HUES6 (cell line): Measurements from ENCODE around the gene CEP41.
"Not testable (repeated sequence)": the region's sequence is repeated elsewhere in the genome, so short reads cannot be mapped to it uniquely, and the experiment has no call there.

Experiments used
- H3K27ac ChIP-seq: 2 replicates; pipeline ENCODE4 v1.7.0; 2013; ENCODE audit warnings: low read depth, mild to moderate bottlenecking, low read length, inconsistent platforms
- H3K27me3 ChIP-seq: 2 replicates; pipeline ENCODE4 v1.6.1; 2013; ENCODE audit warnings: low read length; ENCODE audit not compliant: control insufficient read depth, insufficient read depth
- H3K36me3 ChIP-seq: 2 replicates; pipeline ENCODE4 v1.6.1; 2013; ENCODE audit warnings: low read length; ENCODE audit not compliant: control insufficient read depth, insufficient read depth
- H3K4me1 ChIP-seq: 2 replicates; pipeline ENCODE4 v1.6.1; 2013; ENCODE audit warnings: low read length; ENCODE audit not compliant: control insufficient read depth, insufficient read depth
- H3K4me3 ChIP-seq: 2 replicates; pipeline ENCODE4 v1.5.1; 2013; ENCODE audit warnings: low read depth, low read length
- H3K9ac ChIP-seq: one replicate; pipeline ENCODE4 v1.6.1; 2013; ENCODE audit warnings: mild to moderate bottlenecking, low read length
- H3K9me3 ChIP-seq: 2 replicates; pipeline ENCODE4 v1.6.1; 2013; ENCODE audit warnings: low read depth, low read length; ENCODE audit not compliant: control insufficient read depth, insufficient read depth

CEP41 gene

DNA sequence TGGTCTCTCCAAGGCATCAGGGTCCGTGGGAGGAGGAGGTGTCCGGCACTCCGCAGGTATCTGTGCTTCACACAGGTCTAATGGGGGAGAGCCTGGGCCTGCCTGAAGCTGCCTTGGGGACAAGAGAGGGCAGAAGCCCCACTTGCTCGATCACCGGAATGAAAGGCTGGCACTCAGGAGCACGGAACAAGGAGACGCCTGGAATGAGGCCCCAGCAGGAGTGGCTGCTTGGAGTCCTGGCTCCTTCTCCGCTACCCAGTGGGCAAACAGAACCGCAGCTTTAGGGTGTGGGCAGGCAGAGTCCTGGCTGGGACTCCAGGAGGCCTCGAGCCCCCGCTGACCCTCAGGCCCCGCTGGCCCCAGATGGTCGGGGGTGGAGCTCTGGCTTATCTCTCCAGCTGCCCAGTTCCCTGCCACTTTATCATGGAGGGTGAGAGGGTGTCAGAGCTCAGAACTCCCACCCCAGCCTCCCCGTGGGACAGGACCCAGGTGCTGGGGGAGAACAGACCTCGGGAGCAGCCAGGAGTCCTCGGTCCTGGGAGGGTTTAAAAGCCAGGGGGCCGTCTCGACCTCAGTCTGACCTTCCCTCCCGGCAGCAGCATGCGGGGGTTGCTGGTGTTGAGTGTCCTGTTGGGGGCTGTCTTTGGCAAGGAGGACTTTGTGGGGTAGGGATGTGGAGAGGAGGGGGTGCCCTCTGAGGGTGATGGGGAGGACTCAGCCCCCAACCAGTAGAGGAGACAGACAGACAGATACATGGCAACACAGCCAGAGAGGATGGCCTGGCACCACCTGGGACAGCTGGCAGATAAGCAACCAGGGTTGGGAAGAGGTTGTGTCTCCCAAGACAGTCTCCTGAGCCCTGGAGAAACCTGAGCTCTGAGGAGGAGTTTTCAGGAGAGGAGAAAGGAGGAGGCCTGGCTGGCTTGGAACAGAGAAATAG is 60.6 kb downstream of the CEP41 start, which contains the start of gene CPA1:
Gene CPA1 (plus strand): TSS at position 574 of the 940 bp plus-strand sequence. CDS start 27 bp downstream, at position 601.
- Histone ChIP-seq H3K27ac (no peak within 1 kb of the TSS), H3K9ac (peak within 1 kb of the TSS; percentile 43), H3K4me3 (no peak within 1 kb of the TSS), H3K4me1 (peaks cover 10% of the 10 kb centered on the region; the same call in 1 of the 2 replicates), H3K27me3 (no peaks in the 10 kb centered on the region), H3K36me3 (no peaks in the 10 kb centered on the region), H3K9me3 (peaks cover 20% of the 10 kb centered on the region)

DNA sequence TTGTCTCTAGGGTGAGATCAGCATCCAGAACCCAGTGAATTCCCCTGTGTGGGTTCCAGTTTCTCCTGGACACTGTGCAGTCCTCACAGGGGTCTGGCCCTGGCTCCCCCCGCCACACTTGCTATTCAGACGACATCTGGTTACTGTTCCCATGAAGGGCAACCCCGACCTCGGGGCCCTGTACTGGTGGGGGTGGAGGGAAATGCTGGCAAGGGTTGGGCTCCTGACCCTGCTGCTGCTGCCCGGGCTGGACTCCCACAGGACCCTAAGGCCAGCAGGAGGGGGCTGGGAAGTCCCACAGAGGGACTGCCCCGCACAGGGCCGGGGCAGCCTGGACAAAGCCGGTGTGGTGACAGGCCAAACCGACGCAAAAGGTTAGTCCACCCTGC is 61.3 kb downstream of the CEP41 start:
- H3K9me3 ChIP-seq, result peaks cover 23% of the 10 kb centered on the region
- no peaks in the 10 kb centered on the region for H3K36me3 ChIP-seq
- H3K27ac ChIP-seq, result no peak overlapping the region
- peaks cover 10% of the 10 kb centered on the region; the same call in 1 of the 2 replicates for H3K4me1 ChIP-seq
- no peaks in the 10 kb centered on the region for H3K27me3 ChIP-seq
- H3K9ac ChIP-seq, result peak overlapping the region; percentile 43
- no peak overlapping the region for H3K4me3 ChIP-seq

DNA sequence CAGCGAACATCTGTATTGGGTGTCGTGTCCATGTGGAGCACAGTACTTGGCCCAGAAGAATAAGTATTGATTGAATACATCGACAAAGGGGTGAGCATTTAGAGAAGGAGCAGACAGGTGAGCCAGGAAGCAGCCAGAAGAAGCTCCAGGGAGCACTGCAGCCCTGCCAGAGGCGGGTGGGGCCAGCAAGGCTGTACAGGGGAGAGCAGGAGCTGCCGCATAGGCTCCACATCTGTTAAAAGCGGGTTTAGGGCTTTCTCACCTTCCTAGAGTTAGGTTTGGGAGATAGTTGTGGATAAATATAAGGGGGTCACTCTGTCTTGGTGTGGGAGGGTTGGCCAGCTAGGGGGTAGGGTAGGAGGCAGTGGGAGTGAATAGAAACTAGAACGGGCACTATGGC is 61.8 kb downstream of the CEP41 start:
- no peak overlapping the region for H3K9ac ChIP-seq
- no peak overlapping the region for H3K4me3 ChIP-seq
- H3K36me3 ChIP-seq, result no peaks in the 10 kb centered on the region
- no peaks in the 10 kb centered on the region for H3K27me3 ChIP-seq
- H3K4me1 ChIP-seq, result peaks cover 14% of the 10 kb centered on the region; the same call in 1 of the 2 replicates
- H3K27ac ChIP-seq, result no peak overlapping the region
- peaks cover 23% of the 10 kb centered on the region for H3K9me3 ChIP-seq

DNA sequence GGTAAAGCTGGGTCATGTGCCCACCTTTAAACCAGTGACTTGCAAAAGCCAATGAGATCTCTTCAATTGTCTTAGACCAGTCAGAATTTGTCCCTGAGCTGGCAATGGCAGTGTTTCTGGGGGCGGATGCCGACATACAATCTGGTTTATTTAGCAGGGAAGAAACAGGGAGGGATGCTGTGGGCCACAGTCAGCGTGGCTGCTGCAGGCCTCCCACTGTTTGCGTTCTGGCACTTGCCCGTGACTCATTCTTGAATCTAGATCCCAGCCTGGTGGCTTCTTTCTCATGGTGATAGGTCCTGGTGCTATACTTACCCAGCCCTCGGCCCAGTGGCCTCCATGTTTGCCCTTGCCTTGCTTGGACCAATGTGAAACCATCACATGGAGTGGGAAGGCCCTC is 63.6 kb downstream of the CEP41 start:
- H3K36me3 ChIP-seq, result no peaks in the 10 kb centered on the region
- H3K4me1 ChIP-seq, result peaks cover 30% of the 10 kb centered on the region; the same call in 1 of the 2 replicates
- peaks cover 23% of the 10 kb centered on the region for H3K9me3 ChIP-seq
- H3K27ac ChIP-seq, result no peak overlapping the region
- no peaks in the 10 kb centered on the region for H3K27me3 ChIP-seq
- H3K9ac ChIP-seq, result no peak overlapping the region
- H3K4me3 ChIP-seq, result no peak overlapping the region

DNA sequence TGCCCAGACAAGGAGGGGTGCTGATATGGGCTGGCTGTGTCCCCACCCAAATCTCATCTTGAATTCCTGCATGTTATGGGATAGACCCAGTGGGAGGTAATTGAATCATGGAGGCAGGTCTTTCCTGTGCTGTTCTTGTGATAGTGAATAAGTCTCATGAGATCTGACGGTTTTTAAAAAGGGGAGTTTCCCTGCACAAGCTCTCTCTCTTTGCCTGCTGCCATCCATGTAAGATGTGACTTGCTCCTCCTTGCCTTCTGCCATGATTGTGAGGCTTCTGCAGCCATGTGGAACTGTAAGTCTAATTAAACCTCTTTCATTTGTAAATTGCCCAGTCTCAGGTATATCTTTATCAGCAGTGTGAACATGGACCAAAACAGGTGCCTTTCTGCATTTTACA is 64.4 kb downstream of the CEP41 start:
- H3K4me3 ChIP-seq, H3K36me3 ChIP-seq, H3K27ac ChIP-seq, H3K27me3 ChIP-seq, H3K9ac ChIP-seq: not testable (repeated sequence)
- Histone ChIP-seq H3K4me1 (peaks cover 30% of the 10 kb centered on the region; the same call in 1 of the 2 replicates), H3K9me3 (peaks cover 27% of the 10 kb centered on the region)

DNA sequence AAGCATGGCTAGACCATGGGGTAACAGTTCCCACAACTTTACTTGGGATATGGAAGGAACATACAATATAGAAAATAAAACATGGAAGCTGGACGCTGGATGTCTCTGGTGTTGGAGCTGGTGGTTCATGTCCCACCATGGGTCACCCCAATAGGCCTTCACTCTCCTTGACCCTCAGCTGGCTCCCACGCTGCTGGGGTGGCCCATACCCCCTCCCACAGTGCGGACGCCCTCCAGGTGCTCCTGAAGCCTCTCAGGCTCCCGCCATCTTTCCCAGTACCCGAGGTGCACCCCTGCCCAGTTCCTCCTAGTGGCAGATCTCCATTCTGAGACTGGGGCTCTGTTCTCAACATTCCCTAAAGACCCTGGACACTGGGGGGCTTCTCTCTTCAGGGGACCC is 66.3 kb downstream of the CEP41 start:
- H3K9ac ChIP-seq, result peak overlapping the region; percentile 73
- peaks cover 27% of the 10 kb centered on the region; the same call in 1 of the 2 replicates for H3K4me1 ChIP-seq
- no peaks in the 10 kb centered on the region for H3K36me3 ChIP-seq
- no peak overlapping the region for H3K4me3 ChIP-seq
- H3K27me3 ChIP-seq, result no peaks in the 10 kb centered on the region
- peak overlapping the region; percentile 90; the same call in 1 of the 2 replicates for H3K27ac ChIP-seq
- H3K9me3 ChIP-seq, result peaks cover 27% of the 10 kb centered on the region

DNA sequence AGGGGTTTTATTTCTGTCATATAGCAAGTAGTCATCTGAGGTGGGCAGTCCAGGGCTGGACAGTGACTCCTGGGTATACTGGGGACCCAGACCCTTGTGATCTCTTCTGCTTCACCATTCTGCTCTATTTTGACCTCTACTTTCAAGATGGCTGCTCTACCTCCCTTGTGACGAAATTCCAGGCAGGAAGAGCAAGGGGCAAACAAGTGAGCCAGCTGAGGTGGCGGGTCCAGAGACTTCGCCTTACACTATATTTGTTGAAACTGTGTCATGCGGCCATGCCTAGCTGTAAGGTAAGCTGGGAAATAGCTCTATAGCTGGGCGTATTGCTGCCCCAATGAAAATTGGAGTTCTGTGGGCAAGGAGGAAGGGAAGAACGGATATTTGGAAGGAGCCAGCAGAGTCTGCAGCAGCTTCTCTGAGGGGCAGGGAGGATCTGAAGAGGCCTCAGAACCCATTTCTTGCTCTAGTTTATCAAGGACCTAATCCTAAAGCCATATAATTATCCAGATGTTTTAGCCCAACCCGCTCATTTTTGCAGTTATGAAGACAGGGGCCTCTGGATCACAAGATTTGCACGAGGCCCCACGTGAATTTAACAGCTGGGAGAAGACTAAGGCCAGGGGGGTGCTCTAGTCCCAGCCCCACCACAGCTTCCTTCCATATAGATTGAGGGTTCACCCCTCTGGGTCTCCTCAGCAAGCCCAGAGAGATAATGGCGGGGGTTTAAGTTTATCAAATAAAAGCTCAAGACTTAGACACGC is 68.2 kb downstream of the CEP41 start:
- peaks cover 27% of the 10 kb centered on the region for H3K9me3 ChIP-seq
- H3K4me3 ChIP-seq, result no peak overlapping the region
- H3K27me3 ChIP-seq, result no peaks in the 10 kb centered on the region
- H3K4me1 ChIP-seq, result peaks cover 39% of the 10 kb centered on the region; the same call in 1 of the 2 replicates
- H3K9ac ChIP-seq, result peak overlapping the region; percentile 73
- peak overlapping the region; percentile 90; the same call in 1 of the 2 replicates for H3K27ac ChIP-seq
- H3K36me3 ChIP-seq, result no peaks in the 10 kb centered on the region

DNA sequence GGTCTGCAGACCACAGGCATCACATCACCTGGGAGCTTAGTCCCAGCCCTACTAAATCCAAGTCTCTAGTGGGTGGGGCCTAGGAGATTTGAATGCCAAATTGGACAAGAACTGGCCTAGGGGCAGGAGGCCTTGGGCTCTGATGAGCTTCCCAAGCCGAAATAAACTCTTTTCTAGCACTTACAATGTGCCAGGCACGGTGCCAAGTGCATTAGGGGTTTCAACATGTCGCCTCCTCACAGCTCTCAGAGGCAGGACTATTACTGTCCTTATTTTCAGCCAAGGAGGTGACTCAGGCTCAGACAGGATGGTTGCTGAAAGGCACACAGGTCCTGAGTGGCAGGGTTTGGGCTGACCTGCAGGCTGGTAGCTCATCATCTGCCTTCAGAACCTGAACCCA is 69.8 kb downstream of the CEP41 start:
- no peak overlapping the region for H3K9ac ChIP-seq
- H3K4me1 ChIP-seq, result peaks cover 42% of the 10 kb centered on the region
- H3K4me3 ChIP-seq, result no peak overlapping the region
- no peak overlapping the region for H3K27ac ChIP-seq
- no peaks in the 10 kb centered on the region for H3K27me3 ChIP-seq
- peaks cover 14% of the 10 kb centered on the region for H3K9me3 ChIP-seq
- H3K36me3 ChIP-seq, result no peaks in the 10 kb centered on the region

DNA sequence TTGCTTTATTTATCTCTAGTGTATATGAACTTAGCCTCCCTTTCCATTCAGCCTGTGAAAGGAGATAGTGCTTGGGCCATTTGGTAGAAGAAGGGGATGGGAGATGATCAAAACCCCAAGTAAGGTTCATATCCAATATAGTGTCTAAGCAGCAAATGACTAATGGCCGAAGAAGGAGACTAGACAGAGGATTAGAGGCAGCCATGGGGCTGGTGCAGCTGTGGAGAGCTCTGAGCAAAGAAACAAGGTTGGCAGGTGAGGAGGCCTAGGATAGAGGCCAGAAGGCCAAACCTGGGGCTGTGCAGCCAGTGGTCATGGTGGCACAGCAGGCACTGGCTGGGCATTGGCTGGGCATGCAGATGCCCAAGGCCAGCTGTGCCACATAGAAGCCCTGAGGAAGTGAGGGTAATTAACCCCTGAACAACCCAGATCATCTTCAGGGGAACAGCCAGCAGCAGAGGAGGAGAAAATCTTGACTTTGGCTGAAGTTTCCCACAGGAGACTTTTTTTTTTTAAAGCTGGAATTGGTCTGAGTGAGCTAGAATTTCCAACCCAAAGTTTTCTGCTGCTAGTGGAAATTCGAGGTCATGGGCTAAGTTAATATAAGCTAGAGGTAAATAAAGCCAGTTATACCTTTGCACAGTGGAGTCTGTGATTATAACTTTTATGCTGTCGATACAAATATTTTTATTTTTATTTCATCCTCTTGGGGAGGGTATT is 70.8 kb downstream of the CEP41 start:
- Histone ChIP-seq H3K9me3 (peaks cover 5% of the 10 kb centered on the region), H3K27ac (no peak overlapping the region), H3K27me3 (no peaks in the 10 kb centered on the region), H3K36me3 (no peaks in the 10 kb centered on the region), H3K4me3 (no peak overlapping the region), H3K4me1 (peaks cover 52% of the 10 kb centered on the region), H3K9ac (no peak overlapping the region)

DNA sequence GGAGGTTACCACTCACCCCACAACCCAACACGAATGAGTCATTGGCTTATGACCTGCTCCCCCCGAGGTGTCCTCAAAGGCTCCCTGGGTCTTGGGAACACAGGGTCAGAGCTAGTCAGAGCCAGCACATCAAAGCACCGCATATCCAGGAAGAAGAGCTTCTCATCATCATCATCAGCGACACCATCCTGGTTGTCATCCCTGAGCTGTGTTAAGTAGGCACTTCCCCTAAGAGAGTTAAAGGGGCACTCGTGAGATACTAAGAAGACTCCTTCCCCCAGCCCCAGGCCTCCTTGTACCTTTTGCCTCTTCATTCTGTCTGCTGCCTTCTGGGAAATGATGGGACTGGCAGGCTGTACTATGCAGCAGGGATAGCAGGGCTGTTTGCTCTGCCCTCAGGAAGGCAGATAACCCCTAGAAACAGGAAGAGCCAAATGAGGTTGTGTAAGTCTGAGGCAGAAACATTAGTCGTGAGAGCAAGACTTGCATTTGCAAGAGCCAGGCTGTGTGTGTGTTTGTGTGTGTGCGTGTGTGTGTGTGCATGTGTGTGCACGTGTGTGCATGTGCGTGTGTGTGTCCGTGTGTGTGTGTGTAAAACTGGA is 71.6 kb downstream of the CEP41 start:
- no peaks in the 10 kb centered on the region for H3K27me3 ChIP-seq
- H3K4me1 ChIP-seq, result peaks cover 51% of the 10 kb centered on the region
- H3K4me3 ChIP-seq, result no peak overlapping the region
- H3K9me3 ChIP-seq, result peaks cover 4% of the 10 kb centered on the region; the same call in 1 of the 2 replicates
- H3K9ac ChIP-seq, result no peak overlapping the region
- no peaks in the 10 kb centered on the region for H3K36me3 ChIP-seq
- no peak overlapping the region for H3K27ac ChIP-seq
